RPMI7951 (cell line): ENCODE measurements around the gene EHMT1. TPM values are rescaled to one million over a fixed set of nuclear protein-coding genes. Genes with fewer than 3 reads are reported as not detected.
"Not testable (repeated sequence)": the region's sequence is repeated elsewhere in the genome, so short reads cannot be mapped to it uniquely, and the experiment has no call there.

Source experiments
- DNase-seq: peaks from one replicate; pipeline ENCODE4 v3.0.0-alpha.2; 2012; ENCODE audit warnings: low read depth
- total RNA-seq: library from RNA; depleted of rRNA; stranded (reverse); fragments of >200 nt; shearing (Covaris generic); gene quantifications from 2 replicates; pipeline ENCODE4 v1.2.3, GENCODE V29; 2014

Gene EHMT1
- total RNA-seq, 1 experiment from 2014 or later, result 11.5 TPM

DNA sequence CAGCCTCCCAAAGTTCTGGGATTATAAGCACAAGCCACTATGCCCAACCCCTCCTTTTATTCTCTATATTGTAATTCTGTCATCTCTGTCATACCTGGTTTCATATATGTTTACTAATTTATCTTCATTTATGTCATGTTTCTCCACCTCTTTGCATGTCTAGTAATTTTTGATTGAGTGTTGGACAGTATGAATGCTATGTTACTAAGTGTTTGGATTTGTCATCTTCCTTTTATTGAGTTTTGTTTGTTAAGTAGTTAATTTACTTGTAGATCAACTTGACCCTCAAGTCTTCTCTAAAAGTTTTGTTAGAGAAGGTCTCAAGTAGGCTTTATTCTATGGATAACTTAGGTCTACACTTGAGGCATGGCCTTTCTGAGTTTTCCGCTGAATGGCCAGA lies 241.6 kb downstream of the EHMT1 start:
- DNase-seq, result no peak

GRCh38 chr9:137865581-137866145 lies 246.9 kb downstream of the EHMT1 start:
- no peak for DNase-seq

DNA sequence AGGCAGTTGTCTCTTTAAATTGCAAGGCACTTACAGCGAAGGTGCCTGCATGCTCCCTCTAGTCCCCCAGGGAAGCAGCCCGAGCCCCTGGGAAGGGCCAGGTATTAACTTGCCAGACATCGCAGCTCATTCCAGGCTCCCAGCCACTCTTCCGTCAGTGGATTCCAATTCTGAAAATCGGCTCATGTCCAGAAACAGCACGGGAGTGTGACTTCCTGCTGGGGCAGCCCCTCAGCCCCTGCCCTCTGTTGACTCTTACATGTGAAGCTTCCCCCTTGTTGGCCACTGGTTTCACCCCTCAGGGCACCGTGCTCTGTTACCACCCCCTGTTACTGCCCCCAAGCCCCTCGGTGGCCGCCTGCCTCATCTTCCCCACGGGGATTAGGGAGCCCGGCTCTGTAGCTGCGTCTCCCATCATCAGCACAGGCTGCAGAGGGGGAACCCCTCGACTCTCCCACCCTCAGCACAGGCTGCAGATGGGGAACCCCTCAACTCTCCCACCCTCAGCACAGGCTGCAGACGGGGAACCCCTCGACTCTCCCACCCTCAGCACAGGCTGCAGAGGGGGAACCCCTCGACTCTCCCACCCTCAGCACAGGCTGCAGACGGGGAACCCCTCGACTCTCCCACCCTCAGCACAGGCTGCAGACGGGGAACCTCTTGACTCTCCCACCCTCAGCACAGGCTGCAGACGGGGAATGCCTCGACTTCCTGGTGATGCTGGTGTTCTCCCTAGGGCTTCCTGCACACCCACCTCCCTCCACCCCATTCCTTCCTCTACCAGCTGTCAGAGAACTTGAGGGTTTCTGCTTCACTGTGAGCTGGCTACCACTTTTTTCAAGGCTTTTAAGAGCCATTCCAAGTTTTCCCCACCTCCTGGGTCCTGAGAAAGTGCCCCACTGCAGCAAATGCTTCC lies 247.7 kb downstream of the EHMT1 start:
- no peak for DNase-seq

- no peak for DNase-seq
These were observed 251.6 kb downstream of the EHMT1 start for GRCh38 chr9:137870432-137870831.

GRCh38 chr9:137872296-137872695 lies 253.5 kb downstream of the EHMT1 start:
- DNase-seq, result no peak

DNA sequence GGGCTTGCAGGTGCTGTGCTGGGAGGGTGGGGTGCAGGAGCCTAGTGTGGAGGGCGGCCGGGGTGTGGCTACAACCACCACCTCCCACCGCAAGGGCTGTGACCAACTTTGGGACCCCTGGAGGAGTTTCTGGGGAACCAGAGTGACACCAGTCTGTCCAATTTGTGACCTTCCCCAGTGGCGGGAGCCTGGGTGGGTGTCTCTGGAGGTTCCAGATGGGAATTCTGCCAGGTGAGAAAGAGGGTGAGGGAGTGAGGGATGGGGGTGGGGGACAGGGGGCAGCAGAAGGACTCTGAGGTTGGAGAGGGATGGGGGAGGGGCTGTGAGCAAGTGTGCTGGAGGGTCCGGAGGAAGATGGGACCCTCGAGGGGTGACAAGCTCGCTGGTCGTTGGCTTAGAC lies 254.6 kb downstream of the EHMT1 start:
- DNase-seq, result no peak

DNA sequence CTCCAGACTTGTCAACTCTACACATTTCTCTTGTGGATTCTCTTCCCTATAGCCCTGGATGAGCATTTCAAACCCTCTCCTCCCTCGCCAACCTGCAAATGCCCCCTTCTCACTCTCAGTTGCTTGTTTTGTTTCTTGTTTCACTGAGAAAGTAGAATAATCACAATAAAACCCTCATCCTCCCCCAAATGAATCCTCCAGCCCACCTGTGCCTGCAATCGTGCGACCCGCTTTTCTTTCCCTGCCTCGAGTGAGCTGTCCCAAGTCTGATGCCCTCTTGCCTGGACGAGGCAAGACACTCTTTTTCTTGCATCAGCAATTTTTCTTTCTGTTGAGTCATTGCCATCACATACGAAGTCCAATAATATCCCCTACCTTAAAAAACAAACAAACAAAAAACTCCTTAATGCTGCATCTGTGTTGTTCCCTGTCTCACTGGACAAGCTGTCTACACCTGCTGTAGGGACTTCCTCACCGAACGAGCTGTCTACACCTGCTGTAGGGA lies 255.1 kb downstream of the EHMT1 start:
- no peak for DNase-seq

GRCh38 chr9:137875354-137875753 lies 256.5 kb downstream of the EHMT1 start:
- no peak for DNase-seq

- DNase-seq, result no peak
These were observed 257.0 kb downstream of the EHMT1 start for GRCh38 chr9:137875846-137876245.

- DNase-seq, result no peak
These were observed 257.5 kb downstream of the EHMT1 start for GRCh38 chr9:137876269-137876668.

GRCh38 chr9:137876781-137877386 lies 258.1 kb downstream of the EHMT1 start:
- no peak for DNase-seq

DNA sequence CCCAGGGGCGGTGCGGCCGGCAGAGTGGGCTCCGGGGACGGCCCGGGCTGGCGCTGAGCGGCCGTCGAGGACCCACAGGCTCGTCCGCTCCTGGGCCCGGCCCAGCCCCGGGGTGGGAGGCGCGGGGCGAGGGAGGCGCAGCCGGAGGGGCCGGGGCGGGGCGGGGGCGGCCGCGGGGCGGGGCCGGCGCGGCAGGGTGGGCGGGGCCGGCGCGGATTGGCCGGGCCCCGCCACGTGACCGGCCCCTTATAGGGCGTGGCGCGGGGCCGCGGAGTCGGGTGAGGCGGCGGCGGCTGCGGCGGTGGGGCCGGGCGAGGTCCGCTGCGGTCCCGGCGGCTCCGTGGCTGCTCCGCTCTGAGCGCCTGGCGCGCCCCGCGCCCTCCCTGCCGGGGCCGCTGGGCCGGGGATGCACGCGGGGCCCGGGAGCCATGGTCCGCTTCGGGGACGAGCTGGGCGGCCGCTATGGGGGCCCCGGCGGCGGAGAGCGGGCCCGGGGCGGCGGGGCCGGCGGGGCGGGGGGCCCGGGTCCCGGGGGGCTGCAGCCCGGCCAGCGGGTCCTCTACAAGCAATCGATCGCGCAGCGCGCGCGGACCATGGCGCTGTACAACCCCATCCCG lies 258.8 kb downstream of the EHMT1 start, which contains the start of gene CACNA1B:
Gene CACNA1B (plus strand): TSS at position 277 of the 617 bp plus-strand sequence. CDS start 152 bp downstream, at position 429.
- DNase-seq, result not testable (repeated sequence)

GRCh38 chr9:137878146-137878941 lies 259.5 kb downstream of the EHMT1 start:
- DNase-seq, result no peak

GRCh38 chr9:137879052-137879451 lies 260.2 kb downstream of the EHMT1 start:
- no peak for DNase-seq

GRCh38 chr9:137879566-137880150 lies 260.9 kb downstream of the EHMT1 start:
- no peak for DNase-seq

DNA sequence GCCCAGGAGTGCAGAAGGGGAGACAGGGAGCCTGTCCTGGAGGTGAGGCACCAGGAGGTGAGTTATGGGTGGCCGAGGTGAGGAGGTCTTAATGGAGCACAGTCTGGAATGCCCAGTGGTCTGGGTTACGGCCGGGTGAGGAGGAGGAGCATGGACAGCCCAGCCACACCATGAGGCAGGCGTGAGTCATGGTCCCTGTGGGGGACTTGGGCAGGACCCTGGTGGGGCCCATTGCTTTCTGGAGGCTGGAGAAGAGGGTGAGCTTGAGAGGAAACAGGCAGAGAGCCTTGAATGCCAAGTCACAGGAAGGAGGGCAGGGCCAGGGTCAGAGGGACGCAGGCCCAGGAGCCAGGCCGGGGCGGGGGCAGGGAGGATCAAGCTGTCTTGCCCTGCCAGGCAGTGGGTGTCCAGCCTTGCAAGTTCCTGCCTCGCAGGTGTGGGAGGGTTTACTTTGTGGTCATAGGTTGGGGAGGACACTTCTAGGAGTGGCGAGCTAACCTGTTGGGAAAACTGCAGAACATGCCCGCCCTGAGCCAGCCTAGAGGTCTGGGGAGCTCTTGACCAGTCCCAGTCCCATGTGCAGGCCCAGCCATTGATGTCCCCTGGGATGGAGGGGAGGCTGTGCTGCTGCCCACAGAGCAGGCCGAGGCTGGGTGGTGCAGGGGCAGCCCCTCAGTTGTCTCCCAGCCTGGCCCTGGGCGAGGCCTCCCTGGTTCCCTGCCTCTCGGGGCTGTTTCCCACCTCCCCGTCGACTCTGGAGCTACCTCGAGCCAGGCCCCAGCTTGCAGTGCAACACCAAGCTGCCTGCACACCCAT lies 261.6 kb downstream of the EHMT1 start:
- DNase-seq, result no peak

GRCh38 chr9:137880976-137881530 lies 262.2 kb downstream of the EHMT1 start:
- no peak for DNase-seq

DNA sequence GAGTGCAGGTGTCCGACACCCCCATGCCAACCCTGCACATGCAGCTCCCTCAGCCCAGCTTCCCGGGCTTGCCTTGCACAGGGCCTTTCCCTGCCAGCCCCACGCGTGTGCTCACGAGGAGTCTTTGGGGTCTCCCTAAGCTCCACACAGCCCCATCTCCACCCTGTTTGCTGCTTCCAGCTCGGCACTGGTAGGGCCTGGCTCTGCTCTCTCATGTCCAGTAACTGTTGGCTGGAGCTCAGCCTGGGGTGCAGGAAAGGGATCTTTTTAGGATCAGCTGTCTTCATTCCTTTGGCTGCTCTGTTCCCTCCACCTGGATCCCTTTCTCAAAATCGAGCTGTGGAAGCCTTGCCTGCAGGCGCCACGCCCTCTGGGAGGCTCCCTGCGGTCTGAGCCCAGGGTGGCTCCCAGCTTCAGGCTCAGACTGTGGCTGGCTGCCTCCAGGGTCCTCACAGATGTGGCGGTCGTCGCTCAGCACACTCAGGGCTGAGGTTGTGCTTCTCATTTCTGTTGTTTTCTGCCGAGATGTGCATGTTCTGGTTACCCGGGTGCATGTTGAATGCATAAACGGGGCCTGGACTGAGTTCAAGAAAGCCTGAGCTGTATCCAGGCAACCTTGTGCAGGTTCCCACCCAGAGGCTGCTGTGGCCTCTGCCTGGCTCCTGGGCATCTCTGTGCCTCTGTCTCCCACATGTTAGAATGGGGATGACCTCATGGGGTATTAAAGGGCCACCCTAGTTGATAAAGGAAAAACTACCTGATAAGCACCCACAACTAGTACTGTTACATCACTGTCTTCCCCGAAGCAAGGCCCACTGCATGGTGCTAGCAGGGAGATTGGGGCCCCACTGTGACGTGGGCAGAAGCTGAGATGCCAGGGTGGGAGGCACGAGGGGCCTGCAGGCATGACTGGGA lies 263.0 kb downstream of the EHMT1 start:
- no peak for DNase-seq

- no peak for DNase-seq
These were observed 263.7 kb downstream of the EHMT1 start for GRCh38 chr9:137882506-137882821.
